NCI-H82 (cell line): ENCODE measurements around the gene PTH.

Source experiments
- DNase-seq: peaks from one replicate; lab custom pipeline; 2025; lab: John Stamatoyannopoulos, UW

PTH gene

DNA sequence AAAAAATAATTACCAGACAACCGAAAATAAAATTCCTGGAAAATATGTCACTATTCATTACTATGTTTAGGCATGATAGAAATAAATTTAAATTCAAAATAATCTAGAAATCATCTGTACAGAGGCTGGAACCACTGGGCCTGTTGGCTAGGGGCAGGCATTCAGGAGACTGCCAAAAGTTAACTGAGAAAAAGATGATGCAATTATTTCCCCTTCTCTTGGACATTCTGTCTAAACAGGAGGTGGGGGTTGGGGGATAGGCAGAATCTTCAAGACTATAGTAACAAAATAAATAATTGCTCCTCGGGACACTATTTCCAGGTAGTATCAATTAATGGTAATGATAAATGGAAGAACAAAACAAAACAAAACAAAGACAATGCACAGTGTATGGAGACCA, 46.9 kb downstream of the PTH start:
- no peak for DNase-seq

DNA sequence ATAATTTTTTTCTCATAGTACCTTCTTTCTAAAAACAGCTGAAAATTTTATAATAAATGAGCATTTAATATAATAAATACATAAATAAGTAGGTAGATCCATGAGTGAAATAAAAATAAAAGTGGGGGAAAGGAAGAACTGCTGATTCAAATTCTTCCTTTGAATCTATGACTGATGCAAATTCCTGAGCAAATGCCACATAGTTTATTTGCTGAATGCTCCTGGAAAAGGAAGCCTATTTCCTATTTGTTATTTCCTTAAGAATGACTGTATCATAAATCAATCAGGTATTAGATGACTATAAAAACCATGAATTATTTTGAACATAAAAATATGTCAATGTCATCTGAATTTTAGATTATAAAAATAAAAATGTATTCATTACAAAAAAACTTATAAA, 49.4 kb downstream of the PTH start:
- DNase-seq: no peak

DNA sequence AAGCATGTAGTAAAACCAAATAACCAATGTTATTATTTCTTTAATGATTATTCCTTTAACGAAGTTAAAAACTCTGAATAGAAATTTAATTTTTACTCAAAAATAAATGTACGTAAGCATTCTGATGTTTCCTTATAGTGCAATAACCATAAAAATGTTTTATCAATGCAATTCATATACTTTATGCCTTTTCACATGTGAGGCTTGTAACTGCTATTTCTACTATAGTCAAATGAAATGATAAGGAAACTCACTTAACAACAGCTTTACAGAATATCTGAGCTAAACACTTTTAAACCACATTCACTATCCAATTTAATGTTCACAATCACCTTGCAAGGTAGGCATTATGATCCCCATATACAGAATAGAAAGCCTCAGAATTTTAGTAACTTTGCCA, 50.2 kb downstream of the PTH start:
- no peak for DNase-seq
